ENCODE measurements around the gene GAPT.
"Not testable (repeated sequence)": the region's sequence is repeated elsewhere in the genome, so short reads cannot be mapped to it uniquely, and the experiment has no call there.

GAPT gene

GRCh38 chr5:58503390-58504046 lies 12.3 kb downstream of the GAPT start:
- DNase-seq (ENCODE audit: low read depth, low spot score), result no peak

GRCh38 chr5:58504766-58505165 lies 13.5 kb downstream of the GAPT start:
- no peak for DNase-seq (ENCODE audit: low read depth, low spot score)

GRCh38 chr5:58505502-58505901 lies 14.3 kb downstream of the GAPT start:
- no peak for DNase-seq (ENCODE audit: low read depth, low spot score)

- no peak for DNase-seq (ENCODE audit: low read depth, low spot score)
Measured at GRCh38 chr5:58505971-58506640, 14.9 kb downstream of the GAPT start.

GRCh38 chr5:58507715-58508114 lies 16.5 kb downstream of the GAPT start:
- no peak for DNase-seq (ENCODE audit: low read depth, low spot score)

- no peak for DNase-seq (ENCODE audit: low read depth, low spot score)
Measured at GRCh38 chr5:58517198-58517597, 26.0 kb downstream of the GAPT start.

- no peak for DNase-seq (ENCODE audit: low read depth, low spot score)
Measured at GRCh38 chr5:58523956-58524355, 32.7 kb downstream of the GAPT start.

GRCh38 chr5:58524571-58524970 lies 33.3 kb downstream of the GAPT start:
- DNase-seq (ENCODE audit: low read depth, low spot score), result no peak

GRCh38 chr5:58530942-58531490 lies 39.8 kb downstream of the GAPT start:
- no peak for DNase-seq (ENCODE audit: low read depth, low spot score)

GRCh38 chr5:58541935-58542334 lies 50.7 kb downstream of the GAPT start:
- not testable (repeated sequence) for DNase-seq (ENCODE audit: low read depth, low spot score)

- no peak for DNase-seq (ENCODE audit: low read depth, low spot score)
Measured at GRCh38 chr5:58542709-58543108, 51.5 kb downstream of the GAPT start.

GRCh38 chr5:58543723-58544122 lies 52.5 kb downstream of the GAPT start:
- DNase-seq (ENCODE audit: low read depth, low spot score), result no peak

- DNase-seq (ENCODE audit: low read depth, low spot score), result no peak
Measured at GRCh38 chr5:58544195-58544594, 53.0 kb downstream of the GAPT start.

- DNase-seq (ENCODE audit: low read depth, low spot score), result no peak
Measured at GRCh38 chr5:58544926-58545325, 53.7 kb downstream of the GAPT start.

- no peak for DNase-seq (ENCODE audit: low read depth, low spot score)
Measured at GRCh38 chr5:58545912-58546311, 54.7 kb downstream of the GAPT start.
